Stimulated activated CD8-positive, alpha-beta memory T cell treated with anti-CD3 and anti-CD28 coated beads, Interleukin-12 subunit alpha, Interleukin-12 subunit beta, amount 100 ng/mL, for 24 hours (primary cell): ENCODE data around the gene FBN1.

ENCODE experiments used
- DNase-seq: peaks from one replicate; pipeline ENCODE4 v3.0.0-alpha.2; 2020; ENCODE audit errors: extremely low read depth

The FBN1 gene

GRCh38 chr15:48516121-48516520, 129.4 kb downstream of the FBN1 start:
- no peak for DNase-seq

GRCh38 chr15:48515500-48515899, 130.0 kb downstream of the FBN1 start:
- no peak for DNase-seq

GRCh38 chr15:48514103-48514816, 131.2 kb downstream of the FBN1 start:
- DNase-seq = no peak

GRCh38 chr15:48510976-48511375, 134.5 kb downstream of the FBN1 start:
- no peak for DNase-seq

GRCh38 chr15:48507416-48508065, 138.0 kb downstream of the FBN1 start:
- no peak for DNase-seq

- no peak for DNase-seq
Observed at GRCh38 chr15:48505067-48505466, 140.4 kb downstream of the FBN1 start.

GRCh38 chr15:48501208-48501607, 144.3 kb downstream of the FBN1 start:
- no peak for DNase-seq

GRCh38 chr15:48500595-48500994, 144.9 kb downstream of the FBN1 start:
- DNase-seq = no peak

- DNase-seq = no peak
Observed at GRCh38 chr15:48499978-48500377, 145.5 kb downstream of the FBN1 start.

GRCh38 chr15:48498828-48499227, 146.7 kb downstream of the FBN1 start:
- DNase-seq = no peak

- DNase-seq = no peak
Observed at GRCh38 chr15:48494631-48495030, 150.9 kb downstream of the FBN1 start.

GRCh38 chr15:48493763-48494225, 151.7 kb downstream of the FBN1 start:
- DNase-seq = no peak

GRCh38 chr15:48493084-48493762, 152.3 kb downstream of the FBN1 start:
- no peak for DNase-seq

GRCh38 chr15:48486228-48486627, 159.3 kb downstream of the FBN1 start:
- no peak for DNase-seq

GRCh38 chr15:48481802-48482201, 163.7 kb downstream of the FBN1 start:
- no peak for DNase-seq

- no peak for DNase-seq
Observed at GRCh38 chr15:48479751-48480150, 165.8 kb downstream of the FBN1 start.

- no peak for DNase-seq
Observed at GRCh38 chr15:48478581-48478980, 166.9 kb downstream of the FBN1 start.

GRCh38 chr15:48477795-48478360, 167.6 kb downstream of the FBN1 start:
- DNase-seq = no peak

GRCh38 chr15:48475600-48476395, 169.7 kb downstream of the FBN1 start:
- no peak for DNase-seq

GRCh38 chr15:48473667-48474066, 171.8 kb downstream of the FBN1 start:
- no peak for DNase-seq

- no peak for DNase-seq
Observed at GRCh38 chr15:48472756-48473155, 172.8 kb downstream of the FBN1 start.

- no peak for DNase-seq
Observed at GRCh38 chr15:48471073-48471472, 174.4 kb downstream of the FBN1 start.
